Subcutaneous adipose tissue (tissue), 4 donors: ENCODE results near the gene FAM167B. TPM values are rescaled to one million over a fixed set of nuclear protein-coding genes. Genes with fewer than 3 reads are reported as not detected.

Source experiments
- total RNA-seq, 4 donors: library from RNA; depleted of rRNA; stranded (reverse); fragments of >200 nt; gene quantifications; one replicate each; pipeline ENCODE4 v1.1.0, GENCODE V29; 2016
- TF ChIP-seq, protein P1 (sequence below): fragments of 450-650 bp; IDR thresholded peaks from one replicate; pipeline ENCODE4 v1.5.1; 2016; ENCODE audit warnings: low read depth, mild to moderate bottlenecking, control low read depth, antibody characterized with exemption, moderate library complexity

Gene FAM167B
- total RNA-seq, 4 donors from 2014 or later, result 0.85 to 5.5 (median 1.1) TPM

DNA sequence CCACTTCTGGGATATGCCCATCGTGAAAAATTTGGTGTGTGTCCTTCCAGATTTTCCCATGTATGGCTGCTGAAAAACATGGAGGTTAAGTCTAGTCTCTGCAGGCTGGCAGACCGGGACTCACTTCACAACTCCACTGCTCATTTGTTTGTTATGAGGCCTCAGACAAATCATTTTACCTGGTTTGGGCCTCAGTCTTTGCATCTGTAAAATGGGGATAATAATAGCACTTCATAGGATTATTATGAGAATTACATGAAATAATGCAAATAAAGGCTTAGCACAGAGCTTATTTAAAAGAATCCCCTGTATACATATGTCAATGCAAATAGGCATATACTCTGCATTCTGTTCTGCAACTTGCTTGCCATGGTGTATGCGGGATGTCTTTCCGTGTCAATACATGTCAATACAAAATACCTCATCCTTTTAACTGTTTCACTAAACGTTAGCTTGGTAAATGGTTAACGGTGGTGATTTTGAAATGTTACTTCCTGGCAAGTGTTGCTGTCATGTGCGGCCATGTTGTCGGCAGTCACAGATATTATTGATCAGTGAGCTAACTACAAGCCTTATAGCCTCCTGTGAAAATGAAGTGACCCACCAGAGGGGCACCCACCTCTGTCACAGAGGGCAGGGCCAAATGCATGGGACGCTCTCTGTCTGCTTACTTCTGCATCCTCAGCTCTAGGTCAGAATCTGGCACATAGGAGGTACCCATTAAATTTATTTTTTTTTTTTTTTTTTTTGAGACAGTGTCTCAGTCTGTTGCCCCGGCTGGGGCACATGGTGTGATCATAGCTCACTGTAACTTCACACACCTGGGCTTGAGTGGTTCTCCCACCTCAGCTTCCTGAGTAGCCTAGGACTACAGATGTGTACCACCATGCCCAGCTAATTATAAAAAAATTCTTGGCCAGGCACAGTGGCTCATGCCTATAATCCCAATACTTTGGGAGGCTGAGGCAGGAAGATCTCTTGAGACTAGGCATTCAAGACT is 8.3 kb downstream of the FAM167B start:
- TF ChIP-seq, protein P1, sequence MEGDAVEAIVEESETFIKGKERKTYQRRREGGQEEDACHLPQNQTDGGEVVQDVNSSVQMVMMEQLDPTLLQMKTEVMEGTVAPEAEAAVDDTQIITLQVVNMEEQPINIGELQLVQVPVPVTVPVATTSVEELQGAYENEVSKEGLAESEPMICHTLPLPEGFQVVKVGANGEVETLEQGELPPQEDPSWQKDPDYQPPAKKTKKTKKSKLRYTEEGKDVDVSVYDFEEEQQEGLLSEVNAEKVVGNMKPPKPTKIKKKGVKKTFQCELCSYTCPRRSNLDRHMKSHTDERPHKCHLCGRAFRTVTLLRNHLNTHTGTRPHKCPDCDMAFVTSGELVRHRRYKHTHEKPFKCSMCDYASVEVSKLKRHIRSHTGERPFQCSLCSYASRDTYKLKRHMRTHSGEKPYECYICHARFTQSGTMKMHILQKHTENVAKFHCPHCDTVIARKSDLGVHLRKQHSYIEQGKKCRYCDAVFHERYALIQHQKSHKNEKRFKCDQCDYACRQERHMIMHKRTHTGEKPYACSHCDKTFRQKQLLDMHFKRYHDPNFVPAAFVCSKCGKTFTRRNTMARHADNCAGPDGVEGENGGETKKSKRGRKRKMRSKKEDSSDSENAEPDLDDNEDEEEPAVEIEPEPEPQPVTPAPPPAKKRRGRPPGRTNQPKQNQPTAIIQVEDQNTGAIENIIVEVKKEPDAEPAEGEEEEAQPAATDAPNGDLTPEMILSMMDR, result no peak

DNA sequence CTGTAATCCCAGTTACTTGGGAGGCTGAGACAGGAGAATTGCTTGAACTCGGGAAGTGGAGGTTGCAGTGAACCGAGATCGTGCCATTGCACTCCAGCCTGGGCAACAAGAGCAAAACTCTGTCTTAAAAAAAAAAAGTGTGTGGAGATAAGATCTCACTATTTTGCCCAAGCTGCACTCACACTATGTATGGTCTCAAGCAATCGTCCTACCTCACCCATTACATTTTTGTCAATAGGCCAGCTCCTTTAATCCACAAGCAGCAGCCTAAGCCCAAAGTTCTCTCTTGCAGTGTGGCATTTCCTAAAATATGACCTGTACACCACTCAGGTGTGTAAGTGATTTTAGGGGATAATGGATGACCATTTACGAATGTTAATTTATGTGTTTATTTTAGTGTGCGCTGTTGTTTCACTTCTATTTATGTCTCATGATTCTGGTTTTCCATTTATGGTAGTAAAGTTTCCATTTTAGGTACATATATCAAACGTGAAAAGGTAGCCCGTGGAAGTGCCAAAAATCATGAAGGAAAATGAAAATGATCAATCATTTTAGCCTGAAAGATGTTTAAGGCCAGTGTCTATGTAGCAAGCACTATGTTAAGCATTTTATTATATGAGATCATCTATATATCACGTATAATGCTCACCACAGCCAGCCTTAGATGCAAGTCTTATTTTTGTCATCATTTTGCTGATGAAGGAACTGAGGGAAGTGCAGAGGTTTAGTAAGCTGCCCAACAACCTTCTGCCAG is 9.6 kb downstream of the FAM167B start:
- TF ChIP-seq, protein P1, result no peak

DNA sequence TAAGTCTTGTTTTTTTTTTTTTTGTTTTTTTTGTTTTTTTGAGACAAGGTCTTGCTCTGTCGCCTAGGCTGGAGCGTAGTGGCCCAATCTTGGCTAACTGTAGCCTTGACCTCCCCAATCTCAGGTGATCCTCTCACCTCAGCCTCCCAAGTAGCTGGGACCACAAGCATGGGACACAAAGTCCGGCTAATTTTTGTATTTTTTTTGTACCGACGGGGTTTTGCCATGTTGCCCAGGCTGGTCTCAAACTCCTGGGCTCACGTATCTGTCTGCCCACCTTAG is 10.1 kb downstream of the FAM167B start:
- TF ChIP-seq, protein P1, result no peak

DNA sequence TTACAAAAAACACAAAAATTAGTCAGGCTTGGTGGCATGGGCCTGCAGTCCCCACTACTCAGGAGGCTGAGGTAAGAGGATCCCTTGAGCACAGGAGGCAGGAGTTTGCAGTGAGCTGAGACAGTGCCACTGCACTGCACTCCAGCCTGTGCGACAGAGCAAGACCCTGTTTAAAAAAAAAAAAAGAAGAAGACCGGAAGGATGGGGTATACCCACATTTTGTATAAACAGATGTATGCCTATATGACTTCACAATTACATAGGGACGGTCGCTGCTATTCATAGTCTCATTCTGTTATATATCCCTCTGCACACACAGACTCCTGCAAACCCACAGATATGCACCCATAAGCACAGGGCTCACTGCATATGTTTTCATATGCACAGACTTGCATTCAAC is 16.7 kb downstream of the FAM167B start:
- TF ChIP-seq, protein P1, result no peak

DNA sequence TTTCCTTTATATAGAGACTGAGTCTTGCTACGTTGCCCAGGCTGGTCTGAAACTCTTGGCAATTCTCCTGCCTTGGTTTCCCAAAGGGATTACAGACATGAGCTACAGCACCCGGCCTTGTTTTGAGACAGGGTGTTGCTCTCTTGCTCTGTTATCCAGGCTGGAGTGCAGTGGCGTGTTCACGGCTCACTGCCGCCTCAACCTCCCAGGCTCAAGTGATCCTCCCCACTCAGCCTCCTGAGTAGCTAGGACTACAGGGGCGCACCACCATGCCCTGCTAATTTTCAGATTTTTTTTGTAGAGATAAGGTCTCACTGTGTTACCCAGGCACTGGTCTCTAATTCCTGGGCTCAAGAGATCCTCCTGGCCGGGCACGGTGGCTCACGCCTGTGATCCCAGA is 18.8 kb downstream of the FAM167B start:
- TF ChIP-seq, protein P1, result no peak

DNA sequence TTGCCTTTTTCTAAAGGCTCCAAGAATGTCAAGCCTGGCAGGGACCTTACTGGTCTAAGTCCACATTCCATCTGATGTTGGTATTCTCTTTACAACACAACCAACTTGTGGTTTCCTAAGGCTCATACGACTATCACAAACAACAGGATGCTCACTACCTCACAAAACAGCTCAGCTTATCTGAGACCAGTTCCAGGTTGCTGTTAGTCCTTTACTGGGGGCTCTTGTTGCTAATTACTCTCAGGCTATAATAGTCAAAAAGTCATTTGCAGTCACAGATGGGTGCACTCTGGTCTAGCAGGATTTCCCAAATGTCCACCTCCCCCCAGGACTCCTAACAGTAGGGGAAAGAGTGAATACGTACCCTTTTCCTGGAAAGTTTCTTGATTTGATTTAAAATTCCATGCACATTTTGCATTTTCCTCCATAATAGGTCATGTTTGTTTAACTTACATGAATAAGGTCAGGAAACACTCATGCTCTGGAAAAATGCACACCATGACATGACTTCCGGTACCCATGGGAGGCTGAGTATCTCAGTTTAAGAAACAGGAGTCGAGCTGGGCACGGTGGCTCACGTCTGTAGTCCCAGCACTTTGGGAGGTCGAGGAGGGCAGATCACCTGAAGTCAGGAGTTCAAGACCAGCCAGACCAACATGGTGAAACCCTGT is 20.0 kb downstream of the FAM167B start:
- TF ChIP-seq, protein P1, result no peak

DNA sequence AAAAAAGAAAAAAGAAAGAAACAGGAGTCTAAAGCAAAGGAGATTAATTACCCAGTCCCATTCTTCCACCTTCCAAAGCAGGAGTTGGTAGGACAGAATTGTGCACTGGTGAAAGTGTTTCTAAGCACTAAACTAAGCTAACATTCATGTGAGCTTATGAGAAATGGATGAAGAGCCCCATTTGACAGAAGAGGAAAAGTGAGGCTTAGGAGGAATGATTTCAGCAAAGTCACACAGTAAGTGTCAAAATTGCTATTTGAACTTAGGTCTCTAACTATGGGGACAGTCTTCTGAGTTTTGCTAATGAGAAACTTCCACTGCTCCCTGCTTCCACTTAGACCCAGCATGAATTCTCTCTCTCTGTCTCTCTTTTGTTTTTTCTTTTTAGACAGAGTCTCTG is 22.7 kb downstream of the FAM167B start:
- TF ChIP-seq, protein P1, result no peak
